SK-N-SH (cell line): ENCODE measurements around the gene PCDHGA9. TPM values are rescaled to one million over a fixed set of nuclear protein-coding genes. Genes with fewer than 3 reads are reported as not detected.
"Not testable (repeated sequence)": the region's sequence is repeated elsewhere in the genome, so short reads cannot be mapped to it uniquely, and the experiment has no call there.

Experiments
- CTCF ChIA-PET: fragments of 300-600, 350-600 bp; formaldehyde crosslinking; extraction: SDS; loops from one replicate; lab custom pipeline; 2021; lab: Yijun Ruan, JAX
- POLR2A ChIA-PET: fragments of 350-600 bp; sonication (Branson Sonifier 250); formaldehyde crosslinking; extraction: SDS; loops from one replicate; lab custom pipeline; 2020; ENCODE audit warnings: antibody characterized with exemption, inconsistent platforms; lab: Yijun Ruan, JAX
- DNase-seq: peaks from one replicate; pipeline ENCODE4 v3.0.0; 2012
- H2AFZ ChIP-seq: fragments of 200-600 bp; sonication (generic); 2 replicates; pipeline ENCODE4 v1.8.1; 2016; ENCODE audit warnings: antibody characterized with exemption, mild to moderate bottlenecking, low read depth
- H3F3A ChIP-seq: fragments of 200-600 bp; sonication (generic); replicated peaks from 2 replicates; pipeline ENCODE3; 2016; ENCODE audit warnings: antibody characterized with exemption, mild to moderate bottlenecking; ENCODE audit not compliant: insufficient read depth
- H3K27ac ChIP-seq, 2 experiments: fragments of 200-500 bp in 1 of 2; fragments of 200-600 bp in 1 of 2; sonication (Bioruptor generic) in 1 of 2; sonication (generic), shearing (Covaris generic) in 1 of 2; 2 replicates each; pipeline versions ENCODE4 v1.5.1 to v1.6.1; 2014 to 2016; ENCODE audit warnings: low read depth in 2 of 2, inconsistent platforms in 1 of 2, low read length in 1 of 2, mild to moderate bottlenecking in 1 of 2, mixed read lengths in 1 of 2
- H3K27me3 ChIP-seq: fragments of 200-600 bp; sonication (generic), shearing (Covaris generic); 2 replicates; pipeline ENCODE4 v1.6.1; 2016; ENCODE audit warnings: mixed run types; ENCODE audit not compliant: insufficient read depth
- H3K36me3 ChIP-seq, 2 experiments: fragments of 200-500 bp in 1 of 2; fragments of 200-600 bp in 1 of 2; sonication (Bioruptor generic) in 1 of 2; sonication (generic) in 1 of 2; replicated peaks in 1 of 2; 2 replicates each; pipeline versions ENCODE3 to v1.5.1; 2014 to 2016; ENCODE audit warnings: low read length in 1 of 2, mild to moderate bottlenecking in 1 of 2; ENCODE audit not compliant: insufficient read depth in 2 of 2, control insufficient read depth in 1 of 2
- H3K4me1 ChIP-seq, 2 experiments: fragments of 200-500 bp in 1 of 2; fragments of 200-600 bp in 1 of 2; sonication (Bioruptor generic) in 1 of 2; sonication (generic), shearing (Covaris generic) in 1 of 2; 2 replicates each; pipeline versions ENCODE4 v1.5.1 to v1.6.1; 2014 to 2016; ENCODE audit warnings: low read depth in 1 of 2, low read length in 1 of 2, mixed run types in 1 of 2; ENCODE audit not compliant: insufficient read depth in 2 of 2, control insufficient read depth in 1 of 2
- H3K4me2 ChIP-seq: fragments of 200-600 bp; sonication (generic), shearing (Covaris generic); 2 replicates; pipeline ENCODE4 v1.6.1; 2017; ENCODE audit warnings: mixed run types
- H3K4me3 ChIP-seq, 2 experiments: fragments of 200-500 bp in 1 of 2; fragments of 200-600 bp in 1 of 2; sonication (Bioruptor generic) in 1 of 2; sonication (generic), shearing (Covaris generic) in 1 of 2; 2 replicates each; pipeline versions ENCODE4 v1.5.1 to v1.8.1; 2014 to 2016; ENCODE audit warnings: low read depth in 2 of 2, inconsistent platforms in 1 of 2, low read length in 1 of 2, mild to moderate bottlenecking in 1 of 2, mixed read lengths in 1 of 2, moderate library complexity in 1 of 2
- H3K79me2 ChIP-seq: fragments of 200-600 bp; sonication (generic); 2 replicates; pipeline ENCODE4 v1.8.1; 2017; ENCODE audit warnings: mild to moderate bottlenecking; ENCODE audit not compliant: insufficient read depth
- H3K9ac ChIP-seq: fragments of 200-600 bp; sonication (generic); 2 replicates; pipeline ENCODE4 v1.6.1; 2017; ENCODE audit warnings: mixed run types
- H3K9me2 ChIP-seq: fragments of 200-600 bp; sonication (generic); 2 replicates; pipeline ENCODE4 v1.6.1; 2017; ENCODE audit warnings: mixed run types
- H3K9me3 ChIP-seq: fragments of 200-600 bp; sonication (generic); 2 replicates; pipeline ENCODE4 v1.6.1; 2017; ENCODE audit warnings: mixed run types, mild to moderate bottlenecking, moderate library complexity
- H4K20me1 ChIP-seq: fragments of 200-600 bp; sonication (generic); 2 replicates; pipeline ENCODE4 v1.6.1; 2017; ENCODE audit warnings: mild to moderate bottlenecking, mixed run types; ENCODE audit not compliant: insufficient read depth
- CTCF ChIP-seq: fragments of 200-600 bp; sonication (generic); IDR thresholded peaks from 2 replicates; pipeline ENCODE4 v1.6.1; 2017; ENCODE audit warnings: antibody characterized with exemption, mild to moderate bottlenecking, moderate library complexity
- FOSL2 ChIP-seq: IDR thresholded peaks from 2 replicates; pipeline ENCODE4 v1.4.0; 2012; ENCODE audit warnings: low read depth, mild to moderate bottlenecking, moderate library complexity, borderline replicate concordance
- FOXJ3 ChIP-seq: sonication (generic); formaldehyde crosslinking; IDR thresholded peaks from 2 replicates; pipeline ENCODE4 v1.5.1; 2020; ENCODE audit warnings: mild to moderate bottlenecking, missing genetic modification reagents
- IRF3 ChIP-seq: fragments of 150-350 bp; IDR thresholded peaks from 2 replicates; pipeline ENCODE4 v1.6.1; 2016; ENCODE audit warnings: mild to moderate bottlenecking, low read depth, low read length
- MXI1 ChIP-seq: IDR thresholded peaks from 2 replicates; pipeline ENCODE4 v1.6.1; 2012; ENCODE audit warnings: mild to moderate bottlenecking, low read depth, low read length, improper control_type of control experiment
- NFIC ChIP-seq: IDR thresholded peaks from 2 replicates; pipeline ENCODE4 v1.4.0; 2012; ENCODE audit warnings: borderline replicate concordance
- NRF1 ChIP-seq: IDR thresholded peaks from 2 replicates; pipeline ENCODE4 v1.6.1; 2012; ENCODE audit warnings: low read depth, mild to moderate bottlenecking, low read length
- RAD21 ChIP-seq: IDR thresholded peaks from 2 replicates; pipeline ENCODE4 v1.6.1; 2012; ENCODE audit warnings: mild to moderate bottlenecking, low read length
- SIN3A ChIP-seq: IDR thresholded peaks from 2 replicates; pipeline ENCODE4 v1.6.1; 2012; ENCODE audit warnings: low read depth, mild to moderate bottlenecking, low read length, moderate library complexity, borderline replicate concordance
- SMC3 ChIP-seq: IDR thresholded peaks from 2 replicates; pipeline ENCODE4 v1.6.1; 2012; ENCODE audit warnings: low read depth, low read length, improper control_type of control experiment
- YY1 ChIP-seq: IDR thresholded peaks from 2 replicates; pipeline ENCODE4 v1.4.0; 2012; ENCODE audit warnings: low read depth, mild to moderate bottlenecking
- WGBS: methylation state at CpG from one replicate; pipeline ENCODE4 v1.1.6; 2017; ENCODE audit warnings: low lambda C conversion rate; 5-methylcytosine and 5-hydroxymethylcytosine counted together
- polyA plus RNA-seq, 3 experiments: library from polyadenylated mRNA; depleted of rRNA; stranded (reverse); fragments of >200 nt; gene quantifications; 2 replicates each; pipeline ENCODE4 v1.2.3, GENCODE V29; 2012

The PCDHGA9 gene
- polyA plus RNA-seq, 1 of the 3 experiments (the other 2 are of a cell fraction): 0.16 TPM

GRCh38 chr5:141375444-141376155, 27.0 kb upstream of the PCDHGA9 start:
- H2AFZ ChIP-seq, H4K20me1 ChIP-seq, H3K4me1 ChIP-seq, H3F3A ChIP-seq, H3K9me3 ChIP-seq, DNase-seq, H3K79me2 ChIP-seq, H3K9me2 ChIP-seq: not testable (repeated sequence)
- H3K36me3 ChIP-seq: peaks cover 0 to 14% of the 10 kb centered on the region in 2 experiments
- 72% methylated on average over 9 of the region's 48 CpGs for WGBS
- TF ChIP-seq CTCF: 0 out of 2 replicates have a peak, but pooled peaks have one; percentile 7
- TF ChIP-seq, all 33 proteins: peak for 1; not testable (repeated sequence) for 32
- H3K27me3 ChIP-seq, H3K27ac ChIP-seq, H3K4me3 ChIP-seq, POLR2A ChIA-PET, H3K4me2 ChIP-seq, H3K9ac ChIP-seq: not testable (repeated sequence)
- CTCF ChIA-PET: interaction anchor here (1.5 to 1.8 kb wide), 3 partner anchors 152 to 192 kb away, joined by 3 to 8 read pairs (median 6); partner anchors contain the start of gene PCDHB14

GRCh38 chr5:141382469-141383294, 19.9 kb upstream of the PCDHGA9 start, which contains the start of gene PCDHGA7:
Gene PCDHGA7, plus strand, starts transcription at chr5:141382742. Its CDS starts 158 bp downstream, at chr5:141382900.
- Histone ChIP-seq H2AFZ (peak within 1 kb of the TSS; percentile 76), H3K9me2 (no peaks in the 10 kb centered on the region), H3K27me3 (no peaks in the 10 kb centered on the region), H4K20me1 (no peaks in the 10 kb centered on the region), H3K4me1 (no peaks in the 10 kb centered on the region; a peak in 1 of 4 replicates), H3K4me2 (peak within 1 kb of the TSS; percentile 58), H3K9ac (peak within 1 kb of the TSS; percentile 74), H3F3A (no peaks in the 10 kb centered on the region)
- WGBS: 30% methylated on average over 36 of the region's 37 CpGs
- DNase-seq: peak; percentile 70
- TF ChIP-seq YY1 (peak; percentile 63; the same call in 1 of the 2 replicates), MXI1 (no peak), NRF1 (no peak), CTCF (peak; percentile 65), NFIC (no peak), RAD21 (peak; percentile 83), SMC3 (peak; percentile 60), SIN3A (no peak), FOXJ3 (CRISPR knock-in tag) (no peak), IRF3 (no peak), FOSL2 (no peak)
- TF ChIP-seq, all 33 proteins: peak for 4
- H3K36me3 ChIP-seq: peaks cover 0 to 4% of the 10 kb centered on the region in 2 experiments
- H3K27ac ChIP-seq: peak within 1 kb of the TSS; percentile 55 to 83
- ChIA-PET POLR2A (interaction anchor here (1.2 to 1.5 kb wide), 3 partner anchors 62 to 178 kb away, joined by 3 to 6 read pairs (median 4); partner anchors contain the start of gene TAF7), CTCF (interaction anchor here (1.0 to 2.2 kb wide), 14 partner anchors 11 to 261 kb away, joined by 3 to 16 read pairs (median 4); partner anchors contain the start of genes PCDHB14 and PCDHB4)
- H3K79me2 ChIP-seq: 0 out of 2 replicates have a peak, but pooled peaks cover 5% of the 10 kb centered on the region
- H3K4me3 ChIP-seq: peak within 1 kb of the TSS; percentile 53 to 62
- no peaks in the 10 kb centered on the region for H3K9me3 ChIP-seq
